HG02973 (cell line): ENCODE results near the gene ASXL2.
"Not testable (repeated sequence)": the region's sequence is repeated elsewhere in the genome, so short reads cannot be mapped to it uniquely, and the experiment has no call there.

Source experiments
- ATAC-seq: cut with Tn5 transposase; IDR thresholded peaks from one replicate; pipeline ENCODE4 v1.9.1; 2021; ENCODE audit warnings: moderate library complexity; ENCODE audit not compliant: unreplicated experiment

ASXL2 gene

DNA sequence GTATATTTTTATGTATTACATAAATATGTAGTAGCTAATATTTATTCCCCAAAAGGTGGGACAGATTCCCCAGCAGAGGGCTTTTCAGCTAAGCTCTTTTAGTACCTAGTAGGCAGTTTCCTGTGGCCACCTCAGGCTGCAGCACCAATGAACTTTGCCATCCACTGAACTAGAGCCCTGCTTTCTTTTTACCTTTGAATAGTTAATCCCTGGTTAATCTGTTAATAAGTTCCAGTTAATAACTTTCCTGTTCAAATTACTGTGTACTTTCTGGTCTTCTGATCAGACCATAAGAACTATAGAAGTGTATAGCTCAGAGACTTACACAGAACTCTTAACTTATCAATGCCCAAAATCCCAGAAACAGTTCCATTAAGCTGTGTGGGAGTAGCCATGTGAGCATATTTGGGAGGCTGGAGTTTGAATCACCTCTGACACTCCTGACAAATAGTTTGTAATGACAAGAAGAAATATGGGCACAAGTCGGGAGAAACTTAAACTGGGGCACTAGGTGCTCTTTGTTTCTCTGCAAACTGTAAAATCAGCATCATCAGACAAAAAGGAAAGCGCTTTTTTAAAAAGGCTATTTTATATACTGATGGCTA, 40.0 kb downstream of the ASXL2 start:
- no peak for ATAC-seq

DNA sequence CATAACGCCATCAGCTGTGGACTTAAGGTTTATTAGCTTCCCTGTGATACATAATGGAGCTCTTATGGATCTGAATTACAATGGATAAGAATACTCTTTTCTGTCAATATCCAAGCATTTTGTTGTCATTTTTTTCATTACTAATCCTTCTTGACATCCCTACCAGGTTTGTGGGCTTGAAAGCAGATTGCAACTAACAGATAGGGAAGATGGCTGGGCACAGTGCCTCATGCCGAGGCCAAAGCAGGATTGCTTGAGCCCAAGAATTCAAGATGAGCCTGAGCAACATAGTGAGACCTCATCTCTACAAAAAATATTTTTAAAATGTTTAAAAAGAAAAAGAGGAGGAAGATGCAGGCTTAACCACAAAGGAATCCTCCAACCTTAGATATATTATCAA, 42.4 kb downstream of the ASXL2 start:
- no peak for ATAC-seq

DNA sequence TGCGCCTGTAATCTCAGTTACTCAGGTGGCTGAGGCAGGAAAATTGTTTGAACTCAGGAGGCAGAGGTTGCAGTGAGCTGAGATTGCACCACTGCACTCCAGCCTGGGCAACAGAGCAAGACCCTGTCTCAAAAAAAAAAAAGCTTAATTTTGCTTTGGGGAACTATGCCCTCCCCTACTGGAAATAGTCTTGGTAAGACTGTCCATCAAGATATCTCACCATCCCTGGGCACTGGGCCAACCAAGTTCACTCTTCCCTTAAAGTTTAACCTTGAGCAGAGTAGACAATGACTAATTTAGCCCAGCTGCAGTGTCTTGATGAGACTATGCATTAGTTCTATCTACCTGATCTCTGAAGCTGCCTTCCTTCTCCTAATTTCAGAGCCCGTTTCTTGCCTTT, 44.7 kb downstream of the ASXL2 start:
- ATAC-seq, result no peak

DNA sequence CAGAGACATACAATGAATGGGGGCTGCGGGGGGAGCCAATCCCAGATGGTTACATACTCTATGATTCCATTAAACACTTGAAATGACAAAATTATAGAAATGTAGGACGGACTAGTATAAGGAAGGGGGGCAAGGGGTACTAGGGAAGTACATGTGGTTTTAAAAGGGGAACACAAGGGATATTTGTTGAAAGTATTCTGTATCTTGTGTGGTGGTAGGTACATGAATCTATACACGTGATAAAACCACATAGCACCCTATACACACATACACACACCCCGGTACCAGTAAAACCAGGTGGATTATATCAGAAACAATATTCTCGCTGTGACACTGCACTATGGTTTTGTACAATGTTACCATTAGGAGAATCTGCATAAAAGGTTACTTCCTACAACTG, 45.4 kb downstream of the ASXL2 start:
- no peak for ATAC-seq

DNA sequence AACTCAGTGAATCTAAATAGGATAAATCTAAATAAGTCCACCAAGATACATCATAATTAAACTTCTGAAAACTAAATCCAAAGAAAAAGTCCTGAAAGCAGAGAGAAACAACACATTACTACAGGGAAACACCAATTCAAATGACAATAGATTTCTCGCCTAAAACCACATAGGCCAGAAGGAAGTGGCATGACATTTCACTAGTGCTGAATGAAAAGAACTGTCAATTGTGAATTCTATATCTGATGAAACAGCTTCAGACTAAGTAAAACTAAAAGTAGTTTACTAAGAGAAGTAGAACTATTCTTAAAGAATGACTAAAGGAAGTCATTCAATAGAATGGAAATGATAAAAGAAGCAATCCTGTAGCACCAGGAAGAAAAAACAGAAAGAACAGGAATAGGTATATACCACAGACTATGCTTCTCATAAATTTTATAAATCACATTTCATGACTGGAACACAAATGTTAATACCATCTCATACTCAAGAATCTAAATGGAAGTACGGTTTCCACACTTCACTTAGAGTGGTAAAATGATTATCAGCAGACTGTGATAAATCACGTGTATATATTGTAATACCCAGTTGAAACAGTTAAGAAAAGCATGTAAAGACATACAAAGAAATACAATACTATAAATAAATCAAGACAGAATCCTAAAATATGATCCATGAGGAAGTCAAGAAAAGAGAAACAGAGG, 46.4 kb downstream of the ASXL2 start:
- ATAC-seq, result no peak

DNA sequence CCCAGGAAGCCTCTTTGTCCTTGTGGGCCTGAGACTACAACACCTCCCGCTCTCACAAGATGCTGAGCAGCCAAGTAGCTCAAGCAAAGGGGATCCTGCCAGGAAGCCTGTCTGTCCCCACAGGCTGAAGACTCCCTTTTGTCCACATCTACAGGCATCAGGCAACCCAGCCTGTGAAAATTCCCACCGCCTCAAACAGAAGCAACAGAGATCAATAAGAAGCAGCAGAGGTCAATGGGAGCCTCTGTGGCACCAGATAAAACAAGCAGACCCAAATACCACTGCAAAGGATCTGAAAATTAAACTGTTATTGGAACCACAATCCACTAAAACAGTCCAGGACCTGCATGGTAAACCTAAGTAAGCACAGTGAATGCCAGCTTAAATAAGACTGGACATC, 48.5 kb downstream of the ASXL2 start:
- no peak for ATAC-seq

DNA sequence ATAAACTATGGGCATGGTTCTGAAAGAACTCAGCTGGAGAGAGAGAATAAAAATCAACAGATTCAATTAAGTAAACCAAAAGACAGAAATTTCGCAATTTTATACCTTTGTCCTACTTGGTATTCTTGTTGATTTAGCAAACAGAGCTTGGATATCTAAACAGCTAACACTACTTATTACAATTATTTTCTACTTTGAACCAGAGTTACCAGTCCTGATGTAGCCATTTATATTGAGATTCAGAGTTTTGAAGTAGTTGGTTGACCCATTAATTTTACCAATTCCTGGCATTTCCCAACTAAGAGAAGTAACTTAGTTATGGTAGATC, 48.9 kb downstream of the ASXL2 start:
- ATAC-seq, result no peak

DNA sequence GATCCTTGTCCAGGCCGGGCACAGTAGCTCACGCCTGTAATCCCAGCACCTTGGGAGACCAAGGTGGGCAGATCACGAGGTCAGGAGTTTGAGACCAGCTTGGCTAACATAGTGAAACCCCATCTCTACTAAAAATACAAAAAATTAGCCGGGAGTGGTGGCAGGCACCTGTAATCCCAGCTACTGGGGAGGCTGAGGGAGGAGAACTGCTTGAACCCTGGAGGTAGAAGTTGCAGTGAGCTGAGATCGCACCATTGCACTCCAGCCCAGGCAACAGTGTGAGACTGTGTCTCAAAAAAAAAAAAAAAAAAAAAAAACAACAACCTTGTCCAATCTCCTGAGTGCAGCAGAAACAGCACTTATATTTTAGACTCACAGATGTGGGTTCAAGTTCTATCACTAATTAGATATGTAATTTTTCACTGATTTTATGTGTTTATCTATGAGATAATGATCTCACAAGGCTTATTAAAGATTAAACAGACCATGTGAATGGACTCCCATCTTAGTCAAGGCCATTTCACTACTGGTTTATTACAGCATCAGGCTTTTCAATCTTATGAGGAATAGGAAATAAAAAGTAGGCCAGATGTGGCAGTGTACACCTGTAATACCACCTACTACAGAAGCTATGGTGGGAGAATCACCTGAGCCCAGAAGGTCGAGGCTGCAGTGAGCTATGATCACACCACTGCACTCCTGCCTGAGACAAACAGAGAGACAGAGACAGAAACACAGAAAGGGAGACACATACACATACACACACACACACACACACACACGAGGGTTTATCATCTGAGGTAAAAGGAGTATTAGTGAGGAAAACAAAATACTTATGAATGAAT, 49.5 kb downstream of the ASXL2 start:
- ATAC-seq, result not testable (repeated sequence)

DNA sequence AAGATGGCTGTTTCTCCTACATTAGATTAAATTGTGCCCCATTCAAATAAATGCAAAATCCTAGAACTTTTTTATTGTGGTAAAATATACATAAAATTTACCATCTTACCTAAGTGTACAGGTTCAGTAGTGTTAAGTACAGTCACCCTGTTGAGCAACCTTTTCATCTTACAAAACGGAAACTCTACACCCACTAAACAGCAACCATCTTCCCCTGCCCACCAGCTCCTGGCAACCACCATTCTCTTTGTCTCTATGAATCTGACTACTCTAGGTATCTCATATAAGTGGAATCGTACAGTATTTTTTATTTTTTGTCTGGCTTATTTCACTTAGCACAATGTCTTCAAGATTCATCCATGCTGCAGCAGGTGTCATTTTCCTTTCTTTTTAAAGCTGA, 53.0 kb downstream of the ASXL2 start:
- ATAC-seq, result no peak

DNA sequence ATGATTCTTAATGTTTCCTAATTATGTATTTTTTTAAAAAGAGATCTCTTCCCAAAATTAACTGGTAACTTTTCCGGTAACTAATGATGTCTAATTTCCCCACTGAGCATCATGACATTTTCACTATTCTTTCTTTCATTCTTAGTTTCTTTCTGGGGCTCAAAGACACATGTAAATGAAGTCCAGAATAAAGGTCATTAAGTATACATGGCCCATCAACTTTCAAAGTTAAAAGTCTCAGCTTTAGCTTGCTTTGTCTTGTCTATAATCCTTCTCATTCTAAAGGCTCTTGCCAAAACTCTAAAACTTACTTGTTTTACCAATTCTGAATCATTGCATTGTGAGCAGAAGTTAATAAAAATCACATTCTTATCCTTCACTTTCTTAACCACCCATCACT, 53.6 kb downstream of the ASXL2 start:
- ATAC-seq, result no peak

DNA sequence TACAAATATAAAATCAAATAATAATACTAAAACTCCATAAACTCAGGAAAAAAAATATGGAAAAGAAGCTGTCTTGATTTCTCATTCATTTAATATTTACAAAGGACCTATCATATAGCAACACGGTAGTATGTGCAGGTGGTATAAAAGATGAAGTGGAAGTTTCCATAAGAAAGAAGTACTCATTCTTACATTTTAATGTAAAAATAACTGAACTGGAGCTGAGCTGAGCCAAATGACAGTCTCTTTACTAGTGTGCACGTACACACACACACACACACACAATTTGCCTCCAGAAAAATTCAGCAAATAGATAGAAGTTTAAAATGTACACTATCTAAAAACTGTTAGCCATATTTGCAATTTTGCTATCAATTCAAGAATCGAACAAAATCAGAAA, 54.1 kb downstream of the ASXL2 start:
- no peak for ATAC-seq

DNA sequence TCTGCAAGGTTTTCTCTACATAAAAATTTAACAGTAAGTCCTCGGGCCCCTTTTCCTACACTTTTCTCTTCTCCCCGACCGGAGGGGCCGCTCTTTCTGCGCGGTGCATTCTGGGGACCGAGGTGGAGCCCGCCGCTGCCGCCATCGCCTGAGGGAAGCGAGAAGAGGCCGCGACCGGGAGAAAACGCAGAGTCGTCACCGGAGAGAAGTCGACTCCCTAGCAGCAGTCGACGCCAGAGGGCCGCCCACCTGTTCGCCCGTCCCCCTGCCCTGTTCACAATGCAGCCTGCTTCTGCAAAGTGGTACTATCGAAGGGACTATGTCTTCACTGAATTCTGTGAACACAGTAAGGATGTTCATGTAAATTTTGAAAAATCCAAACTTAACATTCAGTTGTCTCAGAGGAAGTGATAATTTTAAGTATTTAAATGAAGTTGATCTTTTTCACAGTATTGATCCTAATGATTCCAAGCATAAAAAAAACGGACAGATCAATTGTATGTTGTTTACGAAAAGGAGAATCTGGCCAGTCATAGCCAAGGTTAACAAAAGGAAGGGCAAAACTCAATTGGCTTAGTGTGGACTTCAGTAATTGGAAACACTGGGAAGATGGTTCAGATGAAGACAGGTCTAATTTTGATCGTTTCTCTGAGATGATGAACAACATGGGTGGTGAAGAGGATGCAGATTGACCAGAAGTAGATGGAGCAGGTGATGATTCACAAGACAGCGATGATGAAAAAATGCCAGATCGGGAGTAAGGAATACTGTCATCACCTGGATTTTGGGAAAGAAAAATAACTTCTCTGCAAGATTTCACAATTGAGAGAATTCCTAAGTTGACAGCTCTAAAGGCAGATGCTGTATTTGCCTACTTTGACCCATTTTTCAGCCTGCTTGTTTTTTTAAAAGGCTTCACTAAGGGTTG, 55.8 kb downstream of the ASXL2 start:
- no peak for ATAC-seq

DNA sequence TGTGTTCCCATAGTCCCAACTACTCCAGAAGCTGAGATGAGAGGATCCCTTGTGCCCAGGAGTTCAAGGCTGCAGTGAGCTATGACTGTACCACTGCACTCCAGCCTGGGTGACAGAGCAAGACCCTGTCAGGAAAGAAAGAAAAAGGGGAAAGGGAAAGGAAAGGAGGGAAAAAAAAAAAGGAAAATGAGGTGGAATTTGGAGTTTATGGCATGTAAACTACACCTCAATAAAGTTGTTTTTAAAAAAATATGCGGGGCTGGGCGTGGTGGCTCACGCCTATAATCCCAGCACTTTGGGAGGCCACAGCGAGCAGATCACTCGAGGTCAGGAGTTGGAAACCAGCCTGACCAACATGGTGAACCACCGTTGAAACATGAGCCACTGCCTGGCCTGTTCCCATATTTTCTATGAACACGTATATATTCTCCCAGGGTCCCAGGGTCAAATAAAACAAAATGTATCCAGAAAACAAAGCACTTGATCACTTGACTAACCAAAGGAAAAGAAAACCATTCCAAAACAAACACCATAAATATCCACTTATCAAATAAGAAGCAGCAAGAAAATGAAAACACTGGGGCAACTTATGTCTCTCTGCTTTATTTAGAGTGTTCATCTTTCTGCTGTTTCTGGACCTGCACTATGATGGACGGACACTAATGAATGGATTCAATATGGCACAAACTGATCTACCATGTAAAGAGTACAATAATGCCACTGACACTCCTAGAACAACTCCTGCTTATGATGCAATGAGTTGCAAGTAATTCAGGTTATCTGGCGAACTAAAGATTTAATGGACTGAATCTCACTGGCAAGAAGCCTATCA, 56.8 kb downstream of the ASXL2 start:
- no peak for ATAC-seq

DNA sequence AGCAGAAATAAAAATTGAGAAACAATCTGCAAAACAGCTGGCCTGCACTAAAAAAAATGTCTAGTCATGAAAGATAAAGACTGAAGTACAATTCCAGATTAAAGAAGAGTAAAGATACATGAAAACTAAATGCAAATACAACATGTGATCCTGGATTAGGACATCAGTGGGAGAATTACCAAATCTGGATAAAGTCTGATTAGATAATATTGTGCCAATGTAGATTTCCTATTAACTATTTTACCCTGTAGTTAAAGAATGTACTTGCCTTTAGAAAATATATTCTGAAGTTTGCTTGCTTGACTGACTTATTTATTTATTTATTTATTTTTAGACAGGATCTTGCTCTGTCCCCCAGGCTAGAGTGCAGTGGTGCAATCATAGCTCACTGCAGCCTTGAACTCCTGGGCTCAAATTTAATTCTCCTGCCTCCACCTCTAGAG, 58.7 kb downstream of the ASXL2 start:
- no peak for ATAC-seq

DNA sequence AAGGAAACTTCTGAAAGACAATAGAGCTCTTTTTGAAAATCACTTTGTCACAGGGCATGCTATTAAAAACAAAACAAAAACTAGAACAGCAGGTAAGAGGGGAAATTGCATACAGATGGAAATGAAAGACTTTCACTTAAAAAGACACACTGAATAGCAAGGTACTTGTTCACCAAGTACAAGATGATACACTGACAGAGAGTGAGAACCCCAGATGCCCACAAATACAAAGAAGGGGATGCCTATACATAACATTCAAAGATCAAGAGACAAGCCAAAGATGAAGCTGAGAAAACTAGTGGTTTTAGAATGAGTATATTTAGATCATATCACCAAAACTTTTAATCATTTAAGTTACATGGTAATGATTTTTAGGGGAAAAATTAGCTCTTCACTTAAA, 60.7 kb downstream of the ASXL2 start:
- peak; percentile 75 for ATAC-seq

DNA sequence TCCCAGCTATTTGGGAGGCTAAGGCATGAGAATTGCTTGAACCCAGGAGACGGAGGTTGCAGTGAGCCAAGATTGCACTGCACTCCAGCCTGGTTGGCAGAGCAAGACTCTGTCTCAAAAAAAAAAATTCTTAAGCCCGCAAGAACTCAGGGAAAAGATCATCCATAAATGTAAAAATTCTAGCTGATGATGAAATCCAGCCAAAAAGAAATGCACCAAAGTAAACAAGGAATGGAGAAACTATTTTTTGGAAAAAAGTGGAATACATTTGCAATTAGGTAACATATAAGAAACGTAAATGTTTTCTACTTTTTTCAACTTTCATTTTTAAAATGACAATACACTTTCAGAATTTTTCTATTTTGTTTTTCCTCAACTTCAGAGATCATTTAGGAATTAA, 61.3 kb downstream of the ASXL2 start:
- no peak for ATAC-seq

DNA sequence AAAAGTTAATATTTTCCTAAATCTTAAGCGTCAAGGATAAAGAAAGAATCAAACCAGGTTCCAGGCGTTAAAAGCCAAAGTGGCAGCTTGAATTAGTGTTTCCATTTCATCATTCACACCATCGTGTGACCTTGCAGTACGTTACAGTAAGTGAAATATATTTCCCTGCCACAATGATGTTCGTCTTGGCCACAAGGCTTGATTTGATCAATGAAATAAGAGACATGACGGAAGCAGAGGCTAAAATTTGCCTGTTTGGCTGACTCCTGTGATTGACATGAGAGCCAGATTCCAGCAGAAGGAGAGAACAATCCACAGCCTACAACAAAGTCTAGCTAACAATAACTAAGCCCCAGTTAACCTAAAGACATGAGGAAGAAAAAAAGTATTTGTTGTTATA, 62.0 kb downstream of the ASXL2 start:
- ATAC-seq, result no peak

DNA sequence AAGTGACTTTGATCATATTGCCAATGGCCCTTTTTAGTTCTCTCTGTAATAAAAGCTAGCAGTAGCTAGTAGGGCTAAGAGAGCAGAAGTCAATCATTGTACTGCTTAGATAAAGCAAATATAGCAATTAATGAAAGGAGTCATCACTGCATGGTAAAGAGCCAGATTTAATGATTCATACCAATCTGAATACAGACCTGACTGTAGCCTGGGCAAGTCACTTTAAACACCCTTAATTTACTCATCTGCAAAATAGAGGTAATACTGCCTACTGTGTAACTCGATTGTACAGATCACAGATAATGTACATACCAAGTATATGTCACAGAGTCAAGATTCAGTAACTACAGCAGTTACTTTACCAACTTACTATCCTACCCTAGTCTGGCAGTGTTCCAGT, 63.6 kb downstream of the ASXL2 start:
- ATAC-seq, result no peak

DNA sequence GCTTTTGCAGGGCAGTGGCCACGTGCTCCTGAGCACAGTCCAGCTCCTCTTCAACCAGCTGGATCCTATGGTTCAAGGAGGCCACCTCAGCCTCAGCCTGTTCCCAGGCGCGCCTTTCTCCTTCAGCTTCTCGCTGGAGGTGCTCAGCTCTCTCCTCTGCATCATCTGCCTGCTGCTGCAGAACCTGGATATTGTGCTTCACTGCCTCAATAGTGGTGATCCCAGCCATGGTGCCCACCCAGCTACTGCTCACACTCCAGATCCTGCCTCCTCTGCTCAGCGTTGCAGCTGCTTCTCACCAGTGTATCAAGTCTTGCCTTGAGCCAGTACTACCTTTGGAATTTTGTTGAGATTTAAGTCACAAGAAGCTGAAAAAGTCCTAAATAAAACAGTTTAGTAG, 67.9 kb downstream of the ASXL2 start:
- ATAC-seq, result no peak

DNA sequence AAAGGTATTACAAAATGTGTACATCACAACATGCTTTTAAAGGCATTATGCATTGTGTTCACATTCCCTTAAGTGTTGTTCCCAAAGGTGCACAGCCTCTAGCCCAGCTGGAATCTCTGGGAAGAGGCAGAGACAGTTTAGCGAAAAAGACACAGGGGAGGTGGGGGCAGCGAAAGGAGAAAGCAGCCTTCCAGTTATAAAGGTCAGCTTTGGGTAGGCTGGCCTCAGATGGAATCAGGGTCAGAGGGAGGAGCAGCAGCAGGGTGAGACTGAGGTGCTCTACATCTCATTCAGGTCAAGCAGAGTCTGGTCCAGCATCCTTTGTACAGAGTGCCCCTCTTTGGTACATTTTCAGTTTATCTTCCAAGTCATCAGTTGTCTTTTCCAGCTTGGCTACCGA, 68.6 kb downstream of the ASXL2 start:
- no peak for ATAC-seq
